Activated CD8-positive, alpha-beta T cell treated with anti-CD3 and anti-CD28 coated beads for 36 hours (primary cell): Measurements from ENCODE around the gene MED9. TPM values are rescaled to one million over a fixed set of nuclear protein-coding genes. Genes with fewer than 3 reads are reported as not detected.
"Not testable (repeated sequence)": the region's sequence is repeated elsewhere in the genome, so short reads cannot be mapped to it uniquely, and the experiment has no call there.

Source experiments
- ATAC-seq: fragments of 200-7000 bp; cut with Tn5 transposase; one replicate; pipeline ENCODE4 v1.10.0; 2021; ENCODE audit warnings: mild to moderate bottlenecking, moderate library complexity
- CTCF ChIA-PET: fragments of 350-600 bp; sonication (Branson Sonifier 250); formaldehyde crosslinking; loops from one replicate; lab custom pipeline; 2021; ENCODE audit warnings: antibody characterized with exemption; lab: Charles Lee
- POLR2A ChIA-PET: fragments of 350-600 bp; sonication (Branson Sonifier 250); formaldehyde crosslinking; loops from one replicate; lab custom pipeline; 2021; ENCODE audit warnings: antibody characterized with exemption; lab: Charles Lee
- DNase-seq: peaks from one replicate; pipeline ENCODE4 v3.0.0-alpha.2; 2020
- H3K27ac Mint-ChIP-seq: one replicate; pipeline ENCODE4 v1.8.0; 2021; ENCODE audit warnings: mild to moderate bottlenecking, mixed read lengths
- H3K27me3 Mint-ChIP-seq: one replicate; pipeline ENCODE4 v1.8.0; 2021; ENCODE audit warnings: mixed read lengths
- H3K36me3 Mint-ChIP-seq: one replicate; pipeline ENCODE4 v1.8.0; 2021; ENCODE audit warnings: low read depth, mixed read lengths
- H3K4me1 Mint-ChIP-seq: one replicate; pipeline ENCODE4 v1.8.0; 2021; ENCODE audit warnings: low read depth, mixed read lengths
- H3K4me3 Mint-ChIP-seq: one replicate; pipeline ENCODE4 v1.8.0; 2021; ENCODE audit warnings: mild to moderate bottlenecking, moderate library complexity, mixed read lengths
- H3K9me3 Mint-ChIP-seq: one replicate; pipeline ENCODE4 v1.8.0; 2021; ENCODE audit warnings: mixed read lengths
- CTCF ChIP-seq: fragments of 200-600 bp; IDR thresholded peaks from one replicate; pipeline ENCODE4 v1.8.0; 2022; ENCODE audit warnings: antibody characterized with exemption, mild to moderate bottlenecking
- intact Hi-C: fragments of 100-400 bp; cut with micrococcal nuclease; formaldehyde crosslinking; loops from one replicate; pipeline ENCODE4 v1.10.0; 2022
- total RNA-seq, 2 experiments: library from RNA; stranded (reverse); gene quantifications; one replicate each; pipeline ENCODE4 v1.2.3, GENCODE V29; 2021

MED9 gene
- total RNA-seq, 2 experiments from 2014 or later, result 14.2 to 14.7 TPM

DNA sequence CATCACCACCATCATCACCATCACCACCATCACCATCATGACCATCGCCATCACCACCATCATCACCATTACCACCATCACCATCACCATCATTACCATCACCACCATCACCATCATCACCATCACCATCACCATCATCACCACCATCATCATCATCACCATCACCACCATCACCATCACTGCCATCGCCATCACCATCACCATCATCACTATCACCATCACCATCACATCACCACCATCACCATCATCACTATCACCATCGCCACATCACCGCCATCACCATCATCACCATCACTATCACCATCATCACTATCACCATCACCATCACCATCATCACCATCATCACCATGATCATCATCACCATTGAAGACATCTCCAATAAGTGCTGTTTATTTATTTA lies 16.8 kb upstream of the MED9 start:
- no peak for TF ChIP-seq CTCF
- CTCF ChIA-PET, result no interaction called here
- Mint-ChIP-seq H3K9me3 (peaks cover 6% of the 10 kb centered on the region), H3K4me3 (no peak overlapping the region), H3K27me3 (peaks cover 4% of the 10 kb centered on the region), H3K4me1 (no peaks in the 10 kb centered on the region), H3K27ac (no peak overlapping the region), H3K36me3 (no peaks in the 10 kb centered on the region)
- intact Hi-C loops, result no loop called here
- DNase-seq, result no peak
- POLR2A ChIA-PET, result interaction anchor here (0.6 kb wide), 1 partner anchor 60 kb away, joined by 3 read pairs; no protein-coding TSS in a partner anchor
- ATAC-seq, result no peak

DNA sequence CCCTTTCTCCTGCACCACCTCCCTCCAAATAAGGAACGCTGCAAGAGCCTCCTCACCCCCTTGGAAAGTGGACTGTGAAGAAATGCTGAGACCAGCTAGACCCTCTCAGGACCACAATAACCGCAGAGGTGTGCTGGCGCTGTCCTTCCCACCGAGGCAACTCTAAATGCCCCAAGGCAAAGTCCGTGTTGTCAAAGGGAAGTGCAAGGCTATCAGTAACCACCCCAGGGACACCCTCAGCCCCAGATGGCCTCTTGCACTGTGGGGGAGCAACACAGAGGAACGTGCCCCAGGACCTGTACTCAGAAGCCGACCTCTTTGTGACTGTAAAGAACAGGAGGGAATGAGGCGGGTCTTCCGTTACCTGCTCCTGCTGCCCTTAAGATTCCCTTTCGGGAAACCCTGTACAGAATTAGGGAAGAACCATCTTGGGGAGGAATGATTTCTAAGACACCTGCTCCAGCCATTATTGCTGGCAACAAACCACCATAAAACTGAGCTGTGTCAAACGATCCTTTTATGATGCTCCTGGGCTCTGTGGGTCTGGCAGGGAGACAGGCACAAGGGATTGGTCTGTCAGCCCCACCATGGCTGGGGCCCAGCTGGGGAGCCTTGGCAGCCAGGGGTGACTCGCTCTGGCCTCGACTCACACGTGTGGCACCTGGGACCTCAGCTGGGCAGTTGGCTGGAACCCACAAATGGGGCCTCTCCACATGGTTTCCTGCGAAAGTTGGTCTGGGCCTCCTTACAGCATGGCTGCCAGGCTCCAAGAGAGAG lies 14.6 kb upstream of the MED9 start:
- H3K9me3 Mint-ChIP-seq, result peaks cover 6% of the 10 kb centered on the region
- CTCF ChIA-PET, result interaction anchor here (1.5 to 1.8 kb wide), 2 partner anchors 34 to 180 kb away, joined by 3 to 4 read pairs; partner anchors contain the start of gene RASD1
- no peak for TF ChIP-seq CTCF
- POLR2A ChIA-PET, result no interaction called here
- ATAC-seq (no peak), DNase-seq (no peak)
- H3K36me3 Mint-ChIP-seq, result no peaks in the 10 kb centered on the region
- H3K27me3 Mint-ChIP-seq, result peaks cover 4% of the 10 kb centered on the region
- H3K4me3 Mint-ChIP-seq, result no peak overlapping the region
- no peaks in the 10 kb centered on the region for H3K4me1 Mint-ChIP-seq
- H3K27ac Mint-ChIP-seq, result no peak overlapping the region
- intact Hi-C loops, result no loop called here

GRCh38 chr17:17463821-17464220 lies 13.0 kb upstream of the MED9 start:
- Mint-ChIP-seq H3K27ac (no peak overlapping the region), H3K27me3 (peaks cover 4% of the 10 kb centered on the region), H3K9me3 (peaks cover 6% of the 10 kb centered on the region), H3K4me1 (no peaks in the 10 kb centered on the region), H3K36me3 (no peaks in the 10 kb centered on the region), H3K4me3 (no peak overlapping the region)
- POLR2A ChIA-PET, result no interaction called here
- CTCF ChIA-PET, result interaction anchor here (0.6 to 1.3 kb wide), 4 partner anchors 23 to 197 kb away, joined by 3 to 5 read pairs (median 3); no protein-coding TSS in a partner anchor
- intact Hi-C loops, result no loop called here
- no peak for TF ChIP-seq CTCF
- DNase-seq, result no peak
- ATAC-seq, result no peak

- ATAC-seq, H3K36me3 Mint-ChIP-seq, H3K4me3 Mint-ChIP-seq, intact Hi-C loops, DNase-seq, H3K27me3 Mint-ChIP-seq, H3K4me1 Mint-ChIP-seq, POLR2A ChIA-PET, H3K9me3 Mint-ChIP-seq, H3K27ac Mint-ChIP-seq: not testable (repeated sequence)
- CTCF ChIA-PET, result interaction anchor here (2.4 kb wide), 1 partner anchor 176 kb away, joined by 5 read pairs; no protein-coding TSS in a partner anchor
Measured at GRCh38 chr17:17465878-17466277, 10.9 kb upstream of the MED9 start.

GRCh38 chr17:17466511-17466910 lies 10.3 kb upstream of the MED9 start:
- POLR2A ChIA-PET, result no interaction called here
- peaks cover 4% of the 10 kb centered on the region for H3K27me3 Mint-ChIP-seq
- no peak for TF ChIP-seq CTCF
- no peaks in the 10 kb centered on the region for H3K36me3 Mint-ChIP-seq
- no peak overlapping the region for H3K27ac Mint-ChIP-seq
- H3K4me1 Mint-ChIP-seq, result no peaks in the 10 kb centered on the region
- CTCF ChIA-PET, result interaction anchor here (1.0 to 2.4 kb wide), 3 partner anchors 14 to 176 kb away, joined by 3 to 5 read pairs (median 5); no protein-coding TSS in a partner anchor
- no peaks in the 10 kb centered on the region for H3K9me3 Mint-ChIP-seq
- ATAC-seq (no peak), DNase-seq (no peak)
- no peak overlapping the region for H3K4me3 Mint-ChIP-seq
- intact Hi-C loops, result no loop called here
